ENCODE data around the gene NDUFA11. TPM values are rescaled to one million over a fixed set of nuclear protein-coding genes. Genes with fewer than 3 reads are reported as not detected.

Gene NDUFA11
- total RNA-seq, result 100 to 1,000 TPM; 147 to 197 (median 162) TPM

GRCh38 chr19:5903624-5904351 is at the start of gene NDUFA11:
NDUFA11 (minus strand) TSS chr19:5903790; CDS start chr19:5903708, 82 bp downstream.
- no peak for TF ChIP-seq CTCF (IDR thresholded peaks at IDR 0.05; ENCODE audit: low read depth)

- no peak for TF ChIP-seq CTCF (IDR thresholded peaks at IDR 0.05; ENCODE audit: low read depth)
Measured at GRCh38 chr19:5953030-5953589, 49.5 kb upstream of the NDUFA11 start.

GRCh38 chr19:5952193-5953029 is 48.8 kb upstream of the NDUFA11 start:
- no peak for TF ChIP-seq CTCF (IDR thresholded peaks at IDR 0.05; ENCODE audit: low read depth)

- TF ChIP-seq CTCF (IDR thresholded peaks at IDR 0.05; ENCODE audit: low read depth), result no peak
Measured at GRCh38 chr19:5951338-5951861, 47.8 kb upstream of the NDUFA11 start.

- no peak for TF ChIP-seq CTCF (IDR thresholded peaks at IDR 0.05; ENCODE audit: low read depth)
Measured at GRCh38 chr19:5950741-5951140, 47.2 kb upstream of the NDUFA11 start.

GRCh38 chr19:5949792-5950305 is 46.3 kb upstream of the NDUFA11 start:
- no peak for TF ChIP-seq CTCF (IDR thresholded peaks at IDR 0.05; ENCODE audit: low read depth)

Data from subcutaneous adipose tissue (tissue), 4 donors.